Retinal pigment epithelial cell (primary cell): Measurements from ENCODE around the gene MRAS.

Experiments
- DNase-seq: peaks from one replicate; pipeline ENCODE4 v3.0.0-alpha.2; 2010; ENCODE audit warnings: low read depth
- H3K4me3 ChIP-seq: 2 replicates; pipeline ENCODE4 v1.5.1; 2011; ENCODE audit warnings: mild to moderate bottlenecking, low read length, control low read depth, moderate library complexity
- CTCF ChIP-seq: conservative IDR thresholded peaks from 2 replicates; pipeline ENCODE4 v1.5.1; 2011; ENCODE audit warnings: low read depth, low read length, control low read depth, inconsistent platforms

MRAS gene

GRCh38 chr3:138429665-138430064 lies 81.3 kb downstream of the MRAS start:
- TF ChIP-seq CTCF: no peak
- no peak overlapping the region for H3K4me3 ChIP-seq

GRCh38 chr3:138432576-138433240 lies 84.3 kb downstream of the MRAS start:
- no peak for DNase-seq
- no peak for TF ChIP-seq CTCF
- no peak overlapping the region for H3K4me3 ChIP-seq

More at GRCh38 chr3:138429665-138430064, 81.3 kb downstream of the MRAS start:
- DNase-seq: no peak

- DNase-seq: no peak
- no peak for TF ChIP-seq CTCF
- H3K4me3 ChIP-seq: no peak overlapping the region
Observed at GRCh38 chr3:138433892-138434275, 85.5 kb downstream of the MRAS start.

GRCh38 chr3:138434276-138434874 lies 86.0 kb downstream of the MRAS start, which contains the start of gene ESYT3:
Gene ESYT3, plus strand, starts transcription at chr3:138434616. Its CDS starts 183 bp downstream, at chr3:138434799.
- no peak for DNase-seq
- no peak for TF ChIP-seq CTCF
- H3K4me3 ChIP-seq: peak within 1 kb of the TSS; percentile 48

GRCh38 chr3:138434875-138435772 lies 86.7 kb downstream of the MRAS start:
- no peak for TF ChIP-seq CTCF
- H3K4me3 ChIP-seq: peak overlapping the region; percentile 48
- DNase-seq: no peak

GRCh38 chr3:138435840-138436239 lies 87.5 kb downstream of the MRAS start:
- no peak for TF ChIP-seq CTCF
- DNase-seq: no peak
- H3K4me3 ChIP-seq: peak overlapping the region; percentile 48
